Middle frontal gyrus (tissue), 1 donor: Measurements from ENCODE around the gene ARMC9.
"Not testable (repeated sequence)": the region's sequence is repeated elsewhere in the genome, so short reads cannot be mapped to it uniquely, and the experiment has no call there.

ENCODE experiments used
- DNase-seq: peaks from one replicate; pipeline ENCODE4 v3.0.0-alpha.2; 2015; ENCODE audit warnings: low spot score; ENCODE audit errors: extremely low spot score

ARMC9 gene

GRCh38 chr2:231239751-231240150, 41.3 kb downstream of the ARMC9 start:
- no peak for DNase-seq

DNA sequence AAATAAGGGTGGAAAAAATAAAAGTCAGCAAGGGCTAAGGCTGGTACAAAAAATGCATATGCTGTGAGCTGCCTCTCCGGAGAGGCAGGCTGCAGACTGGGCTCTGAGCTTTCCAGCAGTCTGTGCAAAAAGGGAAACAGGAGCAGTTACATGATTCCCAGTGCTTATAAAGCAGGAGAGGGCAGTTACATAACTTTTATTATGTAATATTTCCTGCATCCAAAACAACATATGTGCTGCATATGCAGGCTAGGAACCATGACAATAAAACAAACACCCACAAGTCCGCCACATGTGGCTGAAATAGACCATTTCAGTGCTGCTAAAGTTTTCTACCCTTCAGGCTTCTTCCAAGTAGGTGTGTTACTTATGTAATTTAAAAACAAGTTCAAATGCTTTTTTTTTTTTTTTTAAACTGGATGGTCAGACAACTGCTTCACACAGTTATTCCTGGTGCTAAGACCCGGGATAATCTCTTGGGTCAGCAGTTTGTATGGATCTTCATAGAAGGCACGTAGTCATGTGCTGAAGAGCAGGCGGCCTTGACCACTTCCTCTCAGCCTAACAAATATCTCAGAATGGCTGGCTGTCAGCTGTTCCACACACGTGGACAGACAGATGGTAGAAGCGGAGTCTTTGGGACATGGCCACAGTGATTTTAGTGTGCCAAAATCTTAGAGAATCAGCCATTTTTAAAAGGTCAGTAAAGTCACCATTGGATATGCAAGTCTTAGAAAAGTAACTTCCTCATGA, 43.5 kb downstream of the ARMC9 start:
- DNase-seq = no peak

DNA sequence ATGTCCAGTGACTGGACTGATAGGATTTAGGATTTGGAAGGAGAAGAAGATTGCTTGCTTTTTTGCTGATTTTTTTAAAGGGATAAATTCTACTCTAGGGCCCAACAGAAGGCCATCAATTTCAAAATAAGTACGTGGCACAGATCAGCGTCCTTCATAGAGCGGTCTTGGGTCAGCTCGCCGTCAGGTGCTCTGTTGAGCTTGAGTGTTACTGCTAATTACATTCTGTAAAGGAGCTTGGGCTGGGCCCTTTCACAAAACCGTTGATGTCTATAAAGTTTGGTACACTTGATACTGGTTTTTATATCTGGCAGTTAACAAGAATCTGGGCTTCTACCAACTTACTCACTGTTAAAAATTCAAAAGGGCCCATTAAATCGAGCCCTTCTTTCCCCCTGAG, 45.4 kb downstream of the ARMC9 start:
- DNase-seq = no peak

- no peak for DNase-seq
Measured at GRCh38 chr2:231244382-231245248, 46.2 kb downstream of the ARMC9 start.

- DNase-seq = no peak
Measured at GRCh38 chr2:231245249-231246094, 47.0 kb downstream of the ARMC9 start.

DNA sequence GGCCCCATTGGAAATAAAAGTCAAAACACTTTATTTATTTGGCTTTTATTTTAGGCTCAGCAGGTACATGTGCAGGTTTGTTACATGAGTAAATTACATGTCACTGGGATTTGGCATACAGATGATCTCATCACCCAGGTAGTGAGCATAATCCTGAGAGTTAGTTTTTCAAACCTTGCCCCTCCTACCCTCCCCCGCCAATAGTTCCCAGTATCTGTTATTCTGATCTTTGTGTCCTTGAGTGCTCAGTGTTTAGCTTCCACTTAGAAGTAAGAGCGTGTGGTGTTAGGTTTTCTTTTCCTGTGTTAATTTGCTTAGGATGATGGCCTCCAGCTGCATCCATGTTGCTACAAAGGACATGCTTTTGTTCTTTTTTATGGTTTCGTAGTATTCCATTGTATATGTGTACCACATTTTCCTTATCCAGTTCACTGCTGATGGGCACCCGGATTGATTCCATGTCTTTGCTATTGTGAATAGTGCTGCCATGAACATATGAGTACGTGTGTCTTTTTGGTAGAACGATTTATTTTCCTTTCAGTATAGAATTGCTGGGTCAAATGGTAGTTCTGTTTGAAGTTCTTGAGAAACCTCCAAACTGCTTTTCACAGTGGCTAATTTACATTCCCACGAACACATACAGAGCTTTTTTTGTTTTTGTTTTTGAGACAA, 47.9 kb downstream of the ARMC9 start:
- no peak for DNase-seq

- no peak for DNase-seq
Measured at GRCh38 chr2:231250146-231250545, 51.7 kb downstream of the ARMC9 start.

DNA sequence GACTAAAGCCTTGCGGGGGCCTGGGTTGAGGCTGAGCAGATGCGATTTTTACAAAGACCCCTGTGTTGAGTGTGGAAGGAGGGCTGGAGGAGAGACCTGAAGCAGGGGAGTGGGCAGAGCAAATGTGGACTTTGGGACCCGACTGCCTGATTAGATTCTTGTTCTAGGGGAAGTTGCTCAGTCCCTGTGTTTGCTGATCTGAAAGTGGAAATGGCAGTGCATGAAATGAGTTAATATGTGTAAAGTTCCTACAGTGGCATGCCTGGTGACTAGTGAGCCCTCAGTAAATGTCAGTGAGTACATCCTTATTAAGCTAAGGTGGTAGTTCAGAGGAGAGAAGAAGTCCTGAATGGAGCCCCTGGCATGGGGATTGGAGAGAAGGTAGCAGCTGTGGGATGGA, 52.3 kb downstream of the ARMC9 start:
- DNase-seq = no peak

DNA sequence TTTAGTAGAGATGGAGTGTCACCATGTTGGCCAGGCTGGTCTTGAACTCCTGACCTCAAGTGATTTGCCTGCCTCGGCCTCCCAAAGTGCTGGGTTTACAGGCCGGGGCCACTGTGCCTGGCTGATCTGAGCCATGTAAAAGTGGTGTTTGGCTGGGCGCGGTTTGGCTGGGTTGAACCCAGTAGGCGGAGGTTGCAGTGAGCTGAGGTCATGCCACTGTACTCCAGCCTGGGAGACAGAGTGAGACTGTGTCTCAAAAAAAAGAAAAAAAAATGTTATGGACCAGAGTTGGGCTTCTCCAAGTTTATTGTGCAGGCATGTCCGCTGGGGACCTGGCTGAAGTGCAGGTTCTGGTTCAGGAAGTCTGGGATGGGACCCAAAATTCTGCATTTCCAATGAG, 54.9 kb downstream of the ARMC9 start:
- not testable (repeated sequence) for DNase-seq

DNA sequence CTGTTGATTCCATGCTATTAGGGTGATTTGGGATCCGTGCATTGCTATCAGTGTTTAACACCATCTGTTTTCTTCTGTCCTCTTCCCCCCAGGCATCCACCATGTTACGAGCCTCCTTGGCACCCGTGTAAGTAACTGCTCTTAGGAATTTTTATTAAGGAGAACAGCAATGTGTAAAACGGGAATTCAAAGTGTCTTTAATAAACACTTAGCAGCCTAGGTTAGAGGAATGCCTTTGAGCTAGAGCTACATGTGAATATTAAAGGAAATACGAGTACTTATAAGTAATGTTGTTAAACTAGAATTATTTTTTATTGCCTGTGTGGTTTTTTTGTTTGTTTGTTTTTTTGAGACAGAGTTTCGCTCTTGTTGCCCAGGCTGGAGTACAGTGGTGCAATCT, 58.1 kb downstream of the ARMC9 start:
- DNase-seq = no peak

GRCh38 chr2:231257763-231258162, 59.3 kb downstream of the ARMC9 start:
- no peak for DNase-seq

DNA sequence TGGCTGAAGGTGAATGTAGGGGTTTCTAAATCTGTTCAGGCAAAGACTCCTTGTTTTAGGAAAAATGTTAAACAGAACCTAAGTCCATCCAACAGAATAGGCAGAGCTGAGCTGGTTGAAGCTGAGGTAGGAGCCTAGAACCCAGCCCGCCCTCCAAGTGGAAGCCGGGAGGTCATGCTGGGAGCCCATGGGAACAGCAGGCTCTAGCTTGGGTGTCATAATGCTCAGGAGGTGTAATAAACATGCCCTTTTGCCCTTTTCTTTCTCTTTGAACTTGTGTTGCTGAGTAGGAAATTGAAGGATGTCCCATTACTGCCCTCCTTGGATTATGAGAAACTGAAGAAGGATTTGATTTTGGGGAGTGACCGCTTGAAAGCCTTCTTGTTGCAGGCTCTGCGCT, 60.3 kb downstream of the ARMC9 start:
- no peak for DNase-seq

DNA sequence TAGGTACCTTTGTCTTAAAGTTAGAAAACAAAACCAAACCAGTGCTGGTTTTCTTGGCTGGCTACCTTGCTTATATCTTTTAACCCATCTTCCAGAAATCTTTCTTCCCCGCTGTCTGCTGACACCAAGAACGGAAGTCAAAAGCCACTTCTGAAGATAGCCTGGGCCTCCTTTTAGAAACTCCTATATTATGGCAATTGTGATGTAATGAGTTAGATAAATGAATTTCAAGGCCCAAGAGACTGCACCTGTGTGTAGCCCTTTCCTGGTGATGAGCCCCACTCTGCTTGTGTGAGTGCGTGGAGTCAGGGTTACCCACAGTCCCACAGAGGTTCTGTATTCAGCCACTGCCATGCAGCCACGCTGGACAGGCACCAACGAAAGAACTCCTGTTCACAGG, 60.7 kb downstream of the ARMC9 start:
- no peak for DNase-seq

DNA sequence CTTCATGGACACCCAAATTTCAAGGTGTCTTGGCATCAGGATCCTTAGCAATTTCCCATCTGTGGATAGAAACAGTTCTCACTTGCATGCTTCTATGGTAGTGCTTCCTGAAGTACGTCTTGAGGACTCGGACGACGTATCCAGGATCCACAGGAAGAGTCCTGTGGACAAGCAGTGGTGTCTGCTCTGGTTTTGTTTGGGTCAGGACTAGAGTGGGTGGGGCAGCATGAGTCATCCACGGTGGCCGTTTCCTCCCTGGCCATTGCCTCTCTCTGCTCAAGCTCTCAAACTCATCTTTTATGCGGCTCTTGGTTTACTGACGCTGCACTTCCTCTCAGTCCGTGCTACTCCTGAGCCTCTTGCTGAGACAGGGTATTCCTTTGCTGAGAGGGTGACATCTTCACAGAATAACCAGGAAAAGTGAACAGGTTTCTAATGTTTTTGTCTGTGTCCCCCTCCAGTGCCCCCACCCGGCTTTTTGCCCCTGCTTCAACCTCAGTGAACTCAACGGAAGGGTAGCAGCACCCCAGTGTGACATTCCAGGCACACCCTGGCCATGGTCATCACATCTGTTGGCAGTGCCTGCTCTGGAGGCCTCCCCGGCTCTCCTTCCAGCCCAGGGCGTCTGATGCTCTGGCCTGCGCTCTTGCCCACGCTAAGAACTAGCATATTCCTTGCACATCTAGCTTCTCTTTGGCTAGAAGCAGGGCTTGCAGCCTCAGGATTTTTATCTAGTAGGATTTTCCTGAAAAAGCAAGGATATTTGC, 62.2 kb downstream of the ARMC9 start:
- DNase-seq = no peak

DNA sequence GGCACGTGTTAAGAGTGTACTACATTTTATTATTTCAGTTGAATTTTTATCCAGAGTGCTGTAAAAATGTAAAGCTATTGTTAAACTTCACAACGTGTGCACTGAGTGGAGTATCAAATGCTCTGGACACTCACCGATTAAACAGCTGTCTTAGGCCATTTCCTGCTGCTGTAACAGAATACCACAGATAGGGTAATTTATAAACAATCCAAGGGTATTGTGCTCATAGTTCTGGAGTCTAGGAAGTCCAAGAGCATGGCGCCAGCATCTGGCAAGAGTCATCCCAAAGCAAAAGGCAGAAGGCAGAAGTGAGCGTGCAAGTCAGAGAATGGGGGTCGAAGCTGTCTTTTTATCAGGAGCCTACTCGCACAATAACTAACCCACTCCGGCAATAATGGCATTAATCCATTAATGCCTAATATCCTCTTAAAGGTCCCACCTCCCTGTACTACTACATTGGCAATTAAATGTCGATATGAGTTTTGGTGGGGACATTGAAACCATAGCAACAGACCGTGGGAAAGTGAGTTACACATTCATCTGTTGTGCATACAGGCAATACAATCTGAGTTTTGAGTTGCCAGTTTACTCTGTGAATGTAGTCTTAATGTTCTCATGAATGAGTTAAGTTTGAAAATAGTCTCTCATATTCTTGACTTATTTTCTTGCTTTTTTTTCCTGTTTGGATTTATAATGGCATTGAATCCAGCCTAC, 64.8 kb downstream of the ARMC9 start:
- DNase-seq = no peak

- no peak for DNase-seq
Measured at GRCh38 chr2:231270221-231271114, 72.0 kb downstream of the ARMC9 start.

- no peak for DNase-seq
Measured at GRCh38 chr2:231272991-231273390, 74.6 kb downstream of the ARMC9 start.

- no peak for DNase-seq
Measured at GRCh38 chr2:231276987-231277386, 78.6 kb downstream of the ARMC9 start.

DNA sequence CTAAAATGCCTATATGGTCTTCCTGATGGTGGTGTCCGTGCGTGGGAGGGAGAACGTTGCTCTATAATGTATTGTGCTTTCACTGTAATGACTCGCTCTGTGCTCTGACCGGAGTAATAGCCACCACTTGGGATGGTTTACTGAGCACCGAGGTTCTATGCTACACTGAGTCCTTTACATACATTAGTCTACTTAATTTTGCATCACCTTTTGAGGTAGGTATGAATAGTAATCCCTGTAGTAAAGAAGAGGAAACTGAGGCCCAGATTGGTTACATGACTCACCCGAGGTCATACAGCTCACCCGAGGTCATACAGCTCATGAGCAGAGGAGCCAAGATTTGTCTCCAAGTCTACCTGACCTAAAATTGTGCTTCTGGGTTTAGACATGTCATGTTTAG, 79.5 kb downstream of the ARMC9 start:
- DNase-seq = no peak
